ENCODE data around the gene CALML5. TPM values are rescaled to one million over a fixed set of nuclear protein-coding genes. Genes with fewer than 3 reads are reported as not detected.
A peak's percentile ranks its signal among the peaks of the same experiment; 100 is the strongest.

CALML5 gene
- total RNA-seq, 1 donor from 2014 or later, result not detected

DNA sequence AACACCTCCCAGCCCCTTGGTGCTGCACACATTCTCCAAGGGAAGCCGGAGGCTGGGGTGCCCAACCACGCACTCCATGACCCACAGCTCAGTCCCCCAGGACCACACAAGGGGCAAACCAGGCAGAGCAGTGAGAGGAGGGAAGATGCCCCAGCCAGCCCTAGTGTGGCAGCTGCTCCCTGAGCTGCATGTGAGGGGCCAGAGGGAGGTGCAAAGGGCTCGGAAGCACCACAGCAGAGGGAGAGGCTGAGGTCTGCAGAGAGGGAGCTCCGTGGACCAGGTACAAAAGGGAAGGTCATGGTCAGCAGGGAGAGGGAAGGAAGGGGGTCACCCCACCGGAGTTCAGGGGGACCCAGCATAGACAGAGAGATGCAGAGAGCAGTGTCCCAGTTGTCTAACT, 1.5 kb upstream of the CALML5 start:
- Histone ChIP-seq H3K9me3 (no peaks in the 10 kb centered on the region), H3K4me1 (no peaks in the 10 kb centered on the region), H3K4me3 (no peak overlapping the region), H3K36me3 (no peaks in the 10 kb centered on the region), H3K27ac (no peak overlapping the region), H3K27me3 (no peaks in the 10 kb centered on the region)
- intact Hi-C loops (cut with DNase I), result no loop called here
- DNase-seq (ENCODE audit: low spot score in 2 of 2), result peak in 1 of 2 donors; percentile 38
- TF ChIP-seq, protein P1, sequence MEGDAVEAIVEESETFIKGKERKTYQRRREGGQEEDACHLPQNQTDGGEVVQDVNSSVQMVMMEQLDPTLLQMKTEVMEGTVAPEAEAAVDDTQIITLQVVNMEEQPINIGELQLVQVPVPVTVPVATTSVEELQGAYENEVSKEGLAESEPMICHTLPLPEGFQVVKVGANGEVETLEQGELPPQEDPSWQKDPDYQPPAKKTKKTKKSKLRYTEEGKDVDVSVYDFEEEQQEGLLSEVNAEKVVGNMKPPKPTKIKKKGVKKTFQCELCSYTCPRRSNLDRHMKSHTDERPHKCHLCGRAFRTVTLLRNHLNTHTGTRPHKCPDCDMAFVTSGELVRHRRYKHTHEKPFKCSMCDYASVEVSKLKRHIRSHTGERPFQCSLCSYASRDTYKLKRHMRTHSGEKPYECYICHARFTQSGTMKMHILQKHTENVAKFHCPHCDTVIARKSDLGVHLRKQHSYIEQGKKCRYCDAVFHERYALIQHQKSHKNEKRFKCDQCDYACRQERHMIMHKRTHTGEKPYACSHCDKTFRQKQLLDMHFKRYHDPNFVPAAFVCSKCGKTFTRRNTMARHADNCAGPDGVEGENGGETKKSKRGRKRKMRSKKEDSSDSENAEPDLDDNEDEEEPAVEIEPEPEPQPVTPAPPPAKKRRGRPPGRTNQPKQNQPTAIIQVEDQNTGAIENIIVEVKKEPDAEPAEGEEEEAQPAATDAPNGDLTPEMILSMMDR (IDR thresholded peaks at IDR 0.05), result no peak

DNA sequence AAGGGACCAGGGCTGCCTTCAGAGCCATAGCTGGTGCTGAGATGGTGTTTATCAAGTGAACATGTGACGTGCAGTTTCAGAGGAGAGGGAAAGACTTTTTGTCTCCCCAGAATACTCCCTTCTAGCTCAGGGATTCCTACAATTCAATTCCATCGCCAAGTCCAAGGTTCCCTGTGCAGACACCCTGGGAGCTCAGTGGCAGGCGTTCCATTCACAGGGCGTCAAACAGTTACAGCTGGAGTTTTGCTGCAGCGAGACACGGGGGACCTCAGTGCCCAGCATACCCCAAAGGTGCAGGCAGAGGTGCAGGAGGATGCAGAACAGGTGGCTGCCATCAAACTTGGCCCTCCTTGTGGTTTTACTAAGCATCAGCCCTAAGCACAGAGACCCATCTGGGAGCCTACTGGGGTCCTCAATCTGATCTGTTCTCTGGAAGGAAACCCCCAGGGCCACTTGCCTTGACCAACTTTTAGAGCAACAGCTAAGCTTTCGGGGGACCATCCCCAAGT, 846 bp upstream of the CALML5 start:
- Histone ChIP-seq H3K9me3 (no peaks in the 10 kb centered on the region), H3K36me3 (no peaks in the 10 kb centered on the region), H3K4me1 (no peaks in the 10 kb centered on the region), H3K27ac (no peak overlapping the region), H3K27me3 (no peaks in the 10 kb centered on the region), H3K4me3 (no peak overlapping the region)
- DNase-seq (ENCODE audit: low spot score in 2 of 2), result peak in 1 of 2 donors; percentile 45
- TF ChIP-seq, protein P1 (IDR thresholded peaks at IDR 0.05), result no peak
- intact Hi-C loops (cut with DNase I), result no loop called here

DNA sequence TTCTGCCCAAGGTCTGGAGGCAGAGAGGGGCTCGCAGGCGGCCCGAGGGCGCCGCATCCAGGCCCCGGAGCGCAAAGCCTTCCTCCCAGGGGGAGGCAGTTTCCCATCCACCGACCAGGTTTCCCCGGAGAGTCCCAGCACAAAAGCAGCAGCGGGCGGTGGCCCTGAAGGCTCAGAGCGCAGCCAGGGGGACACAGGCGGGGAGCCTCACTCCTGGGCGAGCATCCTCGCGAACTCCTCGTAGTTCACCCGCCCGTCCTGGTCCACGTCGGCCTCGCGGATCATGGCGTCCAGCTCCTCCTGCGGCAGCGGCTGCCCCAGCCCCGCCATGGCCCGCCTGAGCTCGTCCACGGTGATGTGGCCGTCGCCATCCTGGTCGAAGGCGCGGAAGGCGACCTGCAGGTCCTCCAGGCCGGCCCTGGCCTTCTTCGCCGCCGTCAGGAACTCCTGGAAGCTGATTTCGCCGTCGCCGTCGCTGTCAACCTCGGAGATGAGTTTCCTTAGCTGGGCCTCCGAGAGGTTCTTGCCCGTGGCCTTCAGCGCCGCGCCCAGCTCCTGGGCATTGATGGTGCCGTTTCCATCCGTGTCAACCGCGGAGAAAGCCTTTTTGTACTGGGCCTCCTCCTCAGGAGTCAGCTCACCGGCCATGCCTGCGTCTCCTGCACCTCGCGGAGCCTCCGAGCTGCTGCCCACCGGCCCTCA, 428 bp downstream of the CALML5 start:
- Histone ChIP-seq H3K36me3 (no peaks in the 10 kb centered on the region), H3K27ac (no peak overlapping the region), H3K4me1 (no peaks in the 10 kb centered on the region), H3K27me3 (no peaks in the 10 kb centered on the region), H3K9me3 (no peaks in the 10 kb centered on the region), H3K4me3 (no peak overlapping the region)
- intact Hi-C loops (cut with DNase I), result no loop called here
- DNase-seq (ENCODE audit: low spot score in 2 of 2), result peak in 1 of 2 donors; percentile 43
- TF ChIP-seq, protein P1 (IDR thresholded peaks at IDR 0.05), result no peak

DNA sequence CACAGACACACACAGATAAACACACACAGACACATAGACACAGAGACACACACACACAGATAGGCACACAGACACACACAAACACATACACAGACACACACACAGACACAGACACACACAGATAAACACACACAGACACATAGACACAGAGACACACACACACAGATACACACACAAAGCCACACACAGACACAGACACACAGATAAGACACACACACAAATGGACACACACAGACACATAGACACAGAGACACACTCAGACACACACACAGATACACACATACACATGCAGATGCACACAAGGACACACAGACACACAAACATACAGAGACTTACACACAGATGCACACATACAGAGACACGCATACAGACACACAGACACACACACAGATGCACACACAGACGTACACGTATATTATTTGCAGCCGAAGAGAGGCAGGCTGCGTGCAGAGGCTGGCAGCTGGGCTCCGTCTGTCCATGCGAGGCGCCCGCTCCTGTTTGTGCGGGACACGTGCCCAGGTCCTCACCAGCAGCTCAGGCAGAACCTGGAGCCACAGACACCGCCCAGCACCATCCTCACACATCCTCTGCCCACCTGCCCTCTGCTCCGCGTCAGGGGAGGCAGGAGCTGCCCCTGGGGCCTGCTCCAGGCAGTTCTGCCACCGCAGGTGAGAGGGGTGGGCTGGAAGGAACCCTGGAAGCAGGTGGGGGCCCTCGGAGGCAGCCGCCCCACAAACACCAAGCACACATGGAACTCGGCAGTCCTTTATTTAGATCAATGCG, 1.2 kb downstream of the CALML5 start:
- H3K27me3 ChIP-seq, result no peaks in the 10 kb centered on the region
- intact Hi-C loops (cut with DNase I), result no loop called here
- H3K27ac ChIP-seq, result no peak overlapping the region
- peak in 1 of 2 donors; percentile 31 for DNase-seq (ENCODE audit: low spot score in 2 of 2)
- no peaks in the 10 kb centered on the region for H3K9me3 ChIP-seq
- H3K36me3 ChIP-seq, result no peaks in the 10 kb centered on the region
- no peak overlapping the region for H3K4me3 ChIP-seq
- TF ChIP-seq, protein P1 (IDR thresholded peaks at IDR 0.05), result no peak
- no peaks in the 10 kb centered on the region for H3K4me1 ChIP-seq

DNA sequence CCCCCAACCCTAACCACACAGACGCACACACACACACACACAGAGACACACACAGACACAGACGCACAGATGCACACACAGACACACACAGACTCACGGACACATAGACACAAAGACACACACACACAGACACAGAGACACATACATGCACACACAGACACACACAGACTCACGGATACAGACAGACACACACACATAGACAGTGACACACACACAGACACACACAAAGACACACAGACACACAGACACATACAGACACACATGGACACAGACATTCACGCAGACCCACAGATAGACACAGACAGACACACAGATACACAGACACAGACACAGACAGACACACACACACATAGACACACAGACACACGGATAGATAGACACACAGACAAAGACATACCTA, 2.1 kb downstream of the CALML5 start:
- TF ChIP-seq, protein P1 (IDR thresholded peaks at IDR 0.05), result no peak
- H3K27ac ChIP-seq, result no peak overlapping the region
- H3K4me1 ChIP-seq, result no peaks in the 10 kb centered on the region
- H3K4me3 ChIP-seq, result no peak overlapping the region
- intact Hi-C loops (cut with DNase I), result no loop called here
- no peak for DNase-seq (ENCODE audit: low spot score in 2 of 2)
- peaks cover 0 to 3% of the 10 kb centered on the region in 2 donors for H3K9me3 ChIP-seq
- H3K36me3 ChIP-seq, result no peaks in the 10 kb centered on the region
- H3K27me3 ChIP-seq, result no peaks in the 10 kb centered on the region

Data from ascending aorta (tissue), 2 donors.